Measurements from ENCODE around the gene RHOBTB3.
"Not testable (repeated sequence)": the region's sequence is repeated elsewhere in the genome, so short reads cannot be mapped to it uniquely, and the experiment has no call there.

The RHOBTB3 gene

DNA sequence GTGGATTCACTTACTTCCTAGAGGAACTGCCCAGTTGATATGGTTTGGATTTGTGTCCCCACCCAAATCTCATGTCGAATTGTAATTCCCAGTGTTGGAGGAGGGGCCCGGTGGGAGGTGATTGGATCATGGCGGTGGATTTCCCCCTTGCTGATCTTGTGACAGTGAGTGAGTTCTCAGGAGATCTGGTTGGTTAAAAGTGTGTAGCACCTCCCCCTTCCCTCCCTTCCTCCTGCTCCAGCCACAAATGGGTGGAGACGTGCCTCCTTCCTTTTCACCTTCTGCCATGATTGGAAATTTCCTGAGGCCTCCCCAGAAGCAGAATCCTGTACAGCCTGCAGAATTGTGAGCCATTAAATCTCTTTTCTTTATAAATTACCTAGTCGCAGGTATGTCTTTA, 17.9 kb upstream of the RHOBTB3 start:
- not testable (repeated sequence) for DNase-seq (ENCODE audit: low read depth in 1 of 2, low spot score in 1 of 2)

- no peak for DNase-seq (ENCODE audit: low read depth in 1 of 2, low spot score in 1 of 2)
Observed at GRCh38 chr5:95713960-95714710, 17.0 kb upstream of the RHOBTB3 start.

DNA sequence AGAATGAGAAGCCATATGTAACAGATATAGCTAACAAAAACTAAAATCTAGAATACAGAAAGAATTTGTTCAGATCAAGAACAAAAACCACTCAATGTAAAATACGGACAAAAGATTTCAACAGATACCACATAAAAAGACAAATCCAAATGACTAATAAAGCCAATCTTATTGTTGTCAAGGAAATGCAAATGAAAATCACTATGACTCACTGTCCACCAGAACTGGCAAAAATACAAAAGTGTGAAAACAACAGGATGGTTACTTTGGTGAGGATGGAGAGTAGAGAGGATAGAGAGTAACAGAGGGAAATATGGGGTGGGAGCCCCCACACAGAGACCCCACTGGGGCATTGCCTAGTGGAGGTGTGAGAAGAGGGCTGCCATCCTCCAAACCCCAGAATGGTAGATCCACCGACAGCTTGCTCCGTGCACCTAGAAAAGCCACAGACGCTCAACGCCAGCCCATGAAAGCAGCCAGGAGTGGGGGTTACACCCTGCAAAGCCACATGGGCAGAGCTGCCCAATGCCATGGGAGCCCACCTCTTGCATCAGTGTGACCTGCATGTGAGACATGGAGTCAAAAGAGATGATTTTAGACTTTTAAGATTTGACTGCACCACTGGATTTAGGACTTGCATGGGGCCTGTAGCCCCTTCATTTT, 15.2 kb upstream of the RHOBTB3 start:
- no peak for DNase-seq (ENCODE audit: low read depth in 1 of 2, low spot score in 1 of 2)

GRCh38 chr5:95717439-95717838, 13.7 kb upstream of the RHOBTB3 start:
- no peak for DNase-seq (ENCODE audit: low read depth in 1 of 2, low spot score in 1 of 2)

GRCh38 chr5:95718203-95718602, 12.9 kb upstream of the RHOBTB3 start:
- DNase-seq (ENCODE audit: low read depth in 1 of 2, low spot score in 1 of 2): no peak

DNA sequence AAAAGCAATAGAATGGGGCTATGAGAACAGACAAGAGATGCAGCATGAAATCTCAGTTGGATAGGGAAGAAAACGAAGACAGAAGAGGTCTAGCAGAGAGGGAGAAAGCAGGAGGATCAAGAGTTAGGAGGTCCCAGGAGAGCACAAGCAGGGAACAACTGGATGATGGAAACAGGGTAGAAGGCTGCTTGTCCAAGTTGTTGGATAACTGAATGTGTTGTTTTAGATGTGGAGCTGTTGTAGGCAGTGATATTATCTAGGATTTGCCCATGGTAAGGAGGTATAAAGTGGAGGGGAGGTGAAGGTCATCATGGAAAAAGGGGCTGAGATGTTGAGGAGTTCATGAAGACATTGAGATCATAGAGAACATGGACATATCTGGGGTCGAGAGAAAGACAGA, 12.4 kb upstream of the RHOBTB3 start:
- DNase-seq (ENCODE audit: low read depth in 1 of 2, low spot score in 1 of 2): no peak

GRCh38 chr5:95720094-95720786, 10.9 kb upstream of the RHOBTB3 start:
- DNase-seq (ENCODE audit: low read depth in 1 of 2, low spot score in 1 of 2): no peak

- no peak for DNase-seq (ENCODE audit: low read depth in 1 of 2, low spot score in 1 of 2)
Observed at GRCh38 chr5:95721582-95722295, 9.4 kb upstream of the RHOBTB3 start.

DNA sequence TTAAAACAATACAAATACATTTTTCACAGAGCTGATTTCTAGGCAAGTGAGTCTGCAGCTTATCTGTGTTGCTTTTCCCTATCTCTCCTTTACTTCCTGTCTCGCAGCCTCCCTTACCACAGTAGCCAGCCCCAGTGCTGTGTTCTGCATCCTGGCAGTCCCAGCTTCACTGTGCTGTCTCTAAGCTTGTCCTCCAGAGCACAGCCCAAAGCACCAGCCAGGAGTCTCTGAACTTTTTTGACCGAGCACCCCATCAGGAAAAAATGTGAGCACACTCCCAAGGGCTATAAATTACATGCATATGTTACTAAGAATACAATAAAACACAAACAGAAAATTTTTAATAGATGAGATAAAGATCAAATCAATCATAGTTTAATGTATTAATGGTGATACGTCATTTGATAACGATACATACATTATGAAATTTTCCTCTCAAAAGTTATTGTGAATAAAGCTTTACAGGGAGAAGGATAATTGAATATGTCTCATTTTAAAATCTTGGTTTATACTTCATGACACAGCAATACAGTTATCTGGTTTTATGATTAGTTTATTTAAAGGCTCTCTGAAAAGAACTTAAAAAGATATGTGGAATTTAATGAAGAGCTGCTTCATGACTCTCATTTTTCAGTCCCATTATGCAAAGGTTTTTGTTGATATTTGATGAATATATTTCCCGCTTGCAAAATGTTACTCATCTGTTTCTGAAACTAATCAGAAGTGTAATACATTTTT, 7.3 kb upstream of the RHOBTB3 start:
- no peak for DNase-seq (ENCODE audit: low read depth in 1 of 2, low spot score in 1 of 2)

DNA sequence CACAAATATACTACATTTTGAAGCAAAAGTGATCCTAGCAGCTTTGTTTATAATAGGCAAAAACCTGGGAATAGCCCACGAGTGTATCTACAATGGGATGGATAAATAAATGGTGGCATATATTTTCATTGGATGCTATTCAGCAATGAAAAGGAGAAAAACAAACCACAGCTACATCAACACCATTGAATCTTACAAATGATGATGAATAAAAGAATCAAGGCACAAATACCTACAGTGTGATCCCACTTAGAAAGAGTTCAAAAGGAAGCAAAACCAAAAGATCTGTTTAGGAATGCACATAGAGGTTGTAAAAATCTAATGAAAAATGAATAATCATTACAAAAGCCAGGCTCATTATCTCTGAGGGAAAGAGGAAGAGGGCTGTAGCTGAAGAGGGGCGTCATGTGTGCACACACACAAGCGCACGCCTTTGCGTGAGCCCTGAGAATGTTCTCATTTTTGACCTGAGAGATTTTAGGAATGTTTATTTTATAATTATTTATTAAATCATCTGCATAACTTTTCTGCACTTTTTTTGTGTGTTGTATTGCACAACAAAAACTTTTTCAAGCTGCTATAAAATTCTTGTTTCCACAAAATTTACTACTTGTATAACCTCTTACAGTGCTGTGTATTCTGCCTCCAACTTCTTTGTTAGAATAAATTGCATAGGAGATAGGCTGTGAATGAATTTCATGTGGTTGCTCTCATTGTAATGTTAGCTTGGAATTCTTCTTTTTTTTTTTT, 5.9 kb upstream of the RHOBTB3 start:
- DNase-seq (ENCODE audit: low read depth in 1 of 2, low spot score in 1 of 2): no peak

DNA sequence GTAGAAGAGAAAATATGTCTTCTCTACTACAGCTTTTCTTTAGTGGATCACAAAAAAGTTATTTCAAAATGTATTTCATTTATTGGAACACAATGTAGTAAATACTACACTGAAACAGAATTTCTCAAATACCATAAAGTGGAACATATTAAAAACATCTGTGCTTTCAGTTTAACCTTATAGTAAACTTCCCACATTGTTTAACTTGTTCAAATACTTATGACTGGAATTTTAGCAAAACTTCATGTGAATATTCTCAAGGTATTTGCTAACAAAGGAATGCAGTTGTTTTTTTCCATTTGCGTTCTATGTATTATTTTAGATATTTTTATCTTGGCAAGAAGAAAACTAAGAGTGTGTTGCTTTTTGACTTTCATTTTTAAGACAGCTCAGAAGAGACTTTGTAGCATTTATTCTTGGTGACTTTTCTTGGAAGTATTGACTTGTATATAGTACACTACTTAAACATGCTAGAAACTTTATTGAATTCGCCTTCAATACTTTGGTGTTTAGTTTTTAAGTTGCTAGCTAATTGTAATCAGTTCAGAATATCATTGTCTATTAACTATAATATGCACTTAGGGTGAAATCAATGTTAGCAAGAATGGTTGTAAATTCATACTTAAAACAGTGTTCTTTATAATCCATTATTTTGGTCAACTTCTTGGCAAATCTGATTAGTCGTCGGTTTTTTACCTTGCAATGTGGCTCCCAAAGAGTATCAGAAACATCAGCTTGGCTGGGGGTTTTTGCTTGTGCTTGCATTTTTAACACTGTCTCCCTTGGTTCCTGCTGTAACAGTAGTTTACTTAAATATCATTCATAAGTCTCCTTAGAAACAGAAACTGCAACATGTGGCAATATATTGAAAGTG, 5.0 kb upstream of the RHOBTB3 start:
- no peak for DNase-seq (ENCODE audit: low read depth in 1 of 2, low spot score in 1 of 2)

- no peak for DNase-seq (ENCODE audit: low read depth in 1 of 2, low spot score in 1 of 2)
Observed at GRCh38 chr5:95726811-95727763, 4.0 kb upstream of the RHOBTB3 start.

DNA sequence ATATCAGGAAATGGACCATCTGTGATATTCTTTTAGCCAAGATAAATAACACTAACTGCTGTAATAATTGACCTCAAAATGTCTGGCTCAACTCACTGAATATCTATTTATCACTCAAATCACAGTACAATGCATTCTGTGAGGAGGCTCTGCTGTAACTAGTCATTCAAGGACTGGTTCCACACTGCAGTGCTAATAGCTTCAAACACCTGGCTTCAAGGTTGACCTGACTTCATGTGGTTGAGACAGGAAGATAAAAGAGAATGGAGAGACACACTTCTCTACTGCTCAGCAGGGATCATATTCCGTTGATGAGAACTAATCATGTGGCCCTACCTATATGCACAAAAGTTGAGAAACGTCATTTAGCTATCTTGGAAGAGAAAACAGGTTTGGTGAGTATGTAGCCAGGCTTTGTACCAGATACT, 3.4 kb upstream of the RHOBTB3 start:
- DNase-seq (ENCODE audit: low read depth in 1 of 2, low spot score in 1 of 2): no peak

DNA sequence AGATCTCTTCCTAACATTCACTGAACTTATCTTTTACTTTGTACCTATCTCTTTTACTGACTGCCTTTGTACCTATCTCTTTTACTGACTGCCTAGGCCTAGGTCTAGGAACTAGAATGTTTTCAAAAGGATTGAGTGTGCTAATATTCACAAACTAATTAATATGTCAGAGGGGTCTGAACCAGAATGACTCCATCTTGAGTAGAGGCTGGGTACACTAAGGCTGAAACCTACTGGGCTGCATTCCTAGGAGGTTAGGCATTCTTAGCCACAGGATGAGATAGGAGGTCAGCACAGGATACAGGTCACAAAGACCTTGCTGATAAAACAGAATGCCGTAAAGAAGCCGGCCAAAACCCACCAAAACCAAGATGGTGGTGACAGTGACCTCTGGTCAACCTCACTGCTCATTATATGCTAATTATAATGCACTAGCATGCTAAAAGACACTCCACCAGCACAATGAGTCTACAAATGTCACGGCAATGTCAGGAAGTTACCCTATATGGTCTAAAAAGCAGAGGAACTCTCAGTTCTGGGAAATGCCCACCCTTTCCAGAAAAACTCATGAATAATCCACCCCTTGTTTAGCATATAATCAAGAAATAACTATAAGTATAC, 2.5 kb upstream of the RHOBTB3 start:
- DNase-seq (ENCODE audit: low read depth in 1 of 2, low spot score in 1 of 2): no peak

DNA sequence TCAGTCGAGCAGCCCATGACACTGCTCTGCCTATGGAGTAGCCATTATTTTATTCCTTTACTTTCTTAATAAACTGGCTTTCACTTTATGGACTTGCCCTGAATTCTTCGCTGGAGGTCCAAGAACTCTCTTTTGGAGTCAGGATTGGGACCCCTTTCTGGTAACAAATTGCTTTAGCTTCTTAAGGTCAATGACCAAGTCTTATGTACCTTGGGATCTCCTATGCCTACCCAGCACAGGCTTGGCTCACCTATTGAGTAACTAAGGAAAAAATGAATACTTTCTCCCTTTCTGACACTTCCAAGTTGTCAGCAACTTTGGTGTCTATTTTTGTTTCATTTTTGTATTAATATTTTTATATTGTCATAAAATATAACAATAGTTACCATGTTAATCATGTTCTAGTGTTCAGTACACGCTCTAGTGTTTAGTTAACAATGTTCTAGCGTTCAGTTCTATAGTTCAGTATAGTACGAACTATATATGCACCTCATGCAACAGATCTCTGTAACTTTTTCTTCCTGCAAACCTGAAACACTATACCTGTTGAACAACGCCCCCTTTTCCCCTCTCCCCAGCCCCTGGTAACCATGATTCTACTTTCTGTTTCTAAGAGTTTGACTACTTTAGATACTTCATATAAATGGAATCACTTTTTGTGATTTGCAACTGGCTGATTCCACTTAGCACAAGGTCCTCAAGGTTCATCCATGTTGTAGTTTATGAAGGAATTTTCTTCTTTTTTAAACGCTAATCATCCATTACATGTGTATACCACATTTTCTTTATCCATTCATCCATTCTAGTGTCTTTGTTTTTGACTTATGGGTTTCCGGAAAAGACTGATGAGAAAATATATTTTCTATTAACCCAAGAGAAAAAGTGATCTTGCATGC, 1.8 kb upstream of the RHOBTB3 start:
- no peak for DNase-seq (ENCODE audit: low read depth in 1 of 2, low spot score in 1 of 2)

- no peak for DNase-seq (ENCODE audit: low read depth in 1 of 2, low spot score in 1 of 2)
Observed at GRCh38 chr5:95730011-95730700, 980 bp upstream of the RHOBTB3 start.
